PC-9 (cell line): Measurements from ENCODE around the gene CALM1.

ENCODE experiments used
- CTCF ChIP-seq: fragments of 200-600 bp; sonication (generic); conservative IDR thresholded peaks from 2 replicates; pipeline ENCODE4 v1.6.1; 2017; ENCODE audit warnings: mixed run types, antibody characterized with exemption, mild to moderate bottlenecking, moderate library complexity
- EZH2 ChIP-seq: fragments of 200-600 bp; sonication (generic); IDR thresholded peaks from 2 replicates; pipeline ENCODE4 v1.8.0; 2017; ENCODE audit warnings: antibody characterized with exemption, low read depth

DNA sequence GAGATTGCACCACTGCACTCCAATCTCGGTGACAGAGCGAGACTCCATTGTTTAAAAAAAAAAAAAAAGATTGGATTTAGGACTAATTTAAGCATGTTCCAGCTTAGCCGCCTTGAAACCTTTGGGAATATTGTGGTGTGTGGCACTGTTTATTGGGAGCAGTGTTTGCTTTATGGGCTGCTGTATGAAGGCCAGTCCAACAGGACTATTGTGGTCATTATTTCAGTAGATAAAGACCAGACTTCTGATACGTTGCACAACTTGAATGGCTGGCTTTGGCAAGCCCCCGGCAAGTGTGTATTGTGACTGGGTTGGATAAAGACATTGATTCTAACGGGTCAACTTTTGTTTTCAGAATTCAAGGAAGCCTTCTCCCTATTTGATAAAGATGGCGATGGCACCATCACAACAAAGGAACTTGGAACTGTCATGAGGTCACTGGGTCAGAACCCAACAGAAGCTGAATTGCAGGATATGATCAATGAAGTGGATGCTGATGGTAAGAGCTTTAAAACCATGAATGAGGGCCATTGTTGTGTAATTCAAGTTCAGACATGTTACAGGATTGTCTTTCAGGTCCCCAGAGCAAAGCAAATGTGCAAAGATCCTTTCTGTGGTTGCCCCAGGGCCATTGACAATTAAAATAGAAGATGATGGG lies 4.2 kb downstream of the CALM1 start:
- TF ChIP-seq CTCF: no peak
- TF ChIP-seq EZH2: no peak
